HG03097 (cell line): ENCODE measurements around the gene INSYN2B.

ENCODE experiments used
- ATAC-seq: cut with Tn5 transposase; IDR thresholded peaks from one replicate; pipeline ENCODE4 v1.9.1; 2021; ENCODE audit not compliant: unreplicated experiment, low FRiP score

INSYN2B gene

GRCh38 chr5:169934990-169935389 is 45.3 kb downstream of the INSYN2B start:
- ATAC-seq, result no peak

- ATAC-seq, result no peak
Observed at GRCh38 chr5:169933616-169934015, 46.7 kb downstream of the INSYN2B start.

GRCh38 chr5:169933127-169933526 is 47.2 kb downstream of the INSYN2B start:
- no peak for ATAC-seq

- no peak for ATAC-seq
Observed at GRCh38 chr5:169923988-169924387, 56.3 kb downstream of the INSYN2B start.

- no peak for ATAC-seq
Observed at GRCh38 chr5:169922474-169922873, 57.8 kb downstream of the INSYN2B start.

GRCh38 chr5:169921949-169922348 is 58.3 kb downstream of the INSYN2B start:
- ATAC-seq, result no peak

GRCh38 chr5:169921384-169921783 is 58.9 kb downstream of the INSYN2B start:
- no peak for ATAC-seq

GRCh38 chr5:169920474-169920873 is 59.8 kb downstream of the INSYN2B start:
- ATAC-seq, result no peak

- no peak for ATAC-seq
Observed at GRCh38 chr5:169918228-169918627, 62.1 kb downstream of the INSYN2B start.

GRCh38 chr5:169917500-169917899 is 62.8 kb downstream of the INSYN2B start:
- ATAC-seq, result no peak

- peak; percentile 57 for ATAC-seq
Observed at GRCh38 chr5:169914766-169915165, 65.5 kb downstream of the INSYN2B start.

- ATAC-seq, result no peak
Observed at GRCh38 chr5:169913479-169913878, 66.8 kb downstream of the INSYN2B start.

- ATAC-seq, result no peak
Observed at GRCh38 chr5:169911448-169912212, 68.7 kb downstream of the INSYN2B start.

GRCh38 chr5:169910393-169910792 is 69.9 kb downstream of the INSYN2B start:
- ATAC-seq, result no peak

- ATAC-seq, result no peak
Observed at GRCh38 chr5:169909945-169910344, 70.3 kb downstream of the INSYN2B start.

GRCh38 chr5:169908864-169909263 is 71.4 kb downstream of the INSYN2B start:
- ATAC-seq, result no peak

GRCh38 chr5:169906745-169907649 is 73.3 kb downstream of the INSYN2B start:
- no peak for ATAC-seq

- ATAC-seq, result no peak
Observed at GRCh38 chr5:169905017-169905416, 75.3 kb downstream of the INSYN2B start.

GRCh38 chr5:169904508-169904907 is 75.8 kb downstream of the INSYN2B start:
- no peak for ATAC-seq

- no peak for ATAC-seq
Observed at GRCh38 chr5:169904059-169904458, 76.2 kb downstream of the INSYN2B start.

- ATAC-seq, result no peak
Observed at GRCh38 chr5:169901896-169902295, 78.4 kb downstream of the INSYN2B start.

- ATAC-seq, result no peak
Observed at GRCh38 chr5:169897481-169897880, 82.8 kb downstream of the INSYN2B start.
